C4-2B (cell line): ENCODE measurements around the gene MYCN.
A peak's percentile ranks its signal among the peaks of the same experiment; 100 is the strongest.

Experiments
- H3K27ac ChIP-seq: fragments of 450-650 bp; 2 replicates; pipeline ENCODE4 v1.5.1; 2017
- ZFX ChIP-seq: fragments of 450-650 bp; IDR thresholded peaks from 2 replicates; pipeline ENCODE4 v1.6.1; 2017
- TF ChIP-seq, protein P1 (sequence below): fragments of 450-650 bp; conservative IDR thresholded peaks from 2 replicates; pipeline ENCODE4 v1.5.1; 2017; ENCODE audit warnings: mild to moderate bottlenecking

Gene MYCN

DNA sequence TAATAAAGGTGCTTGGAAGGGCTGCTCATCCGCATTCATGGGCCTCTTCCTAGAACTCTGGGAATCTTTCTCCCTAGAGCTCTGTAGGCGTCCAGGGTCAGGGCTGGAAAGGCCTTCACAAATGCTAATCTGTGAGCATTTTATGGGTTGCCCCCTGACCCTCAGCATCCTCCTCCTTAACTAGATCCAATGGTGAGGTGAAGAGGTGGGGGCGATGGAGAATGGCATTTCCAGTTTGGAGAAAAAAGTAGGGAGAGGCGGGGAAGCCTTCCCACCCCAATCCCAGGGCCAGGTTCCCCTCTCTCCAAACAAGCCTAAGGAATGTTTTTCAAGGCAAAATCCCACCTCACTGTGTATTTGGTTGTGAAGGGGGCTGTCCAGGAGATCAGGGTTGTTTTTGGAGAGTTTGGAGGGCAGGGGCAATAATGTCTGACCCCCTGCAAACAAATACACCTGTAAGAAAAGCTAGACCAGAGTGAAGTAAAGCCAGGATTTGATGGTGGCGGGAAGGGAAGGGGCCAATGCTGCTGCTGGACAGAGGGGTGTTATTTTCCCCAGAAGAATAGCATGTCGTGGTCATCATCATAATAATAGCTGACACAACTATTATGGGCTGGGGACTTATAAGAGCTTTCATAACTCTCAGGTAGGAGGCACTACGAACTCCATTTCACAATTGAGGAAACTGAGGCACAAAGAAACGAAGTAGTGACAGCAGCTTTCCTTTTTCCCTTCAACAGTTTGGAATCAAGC, 1.4 kb upstream of the MYCN start:
- TF ChIP-seq, protein P1, sequence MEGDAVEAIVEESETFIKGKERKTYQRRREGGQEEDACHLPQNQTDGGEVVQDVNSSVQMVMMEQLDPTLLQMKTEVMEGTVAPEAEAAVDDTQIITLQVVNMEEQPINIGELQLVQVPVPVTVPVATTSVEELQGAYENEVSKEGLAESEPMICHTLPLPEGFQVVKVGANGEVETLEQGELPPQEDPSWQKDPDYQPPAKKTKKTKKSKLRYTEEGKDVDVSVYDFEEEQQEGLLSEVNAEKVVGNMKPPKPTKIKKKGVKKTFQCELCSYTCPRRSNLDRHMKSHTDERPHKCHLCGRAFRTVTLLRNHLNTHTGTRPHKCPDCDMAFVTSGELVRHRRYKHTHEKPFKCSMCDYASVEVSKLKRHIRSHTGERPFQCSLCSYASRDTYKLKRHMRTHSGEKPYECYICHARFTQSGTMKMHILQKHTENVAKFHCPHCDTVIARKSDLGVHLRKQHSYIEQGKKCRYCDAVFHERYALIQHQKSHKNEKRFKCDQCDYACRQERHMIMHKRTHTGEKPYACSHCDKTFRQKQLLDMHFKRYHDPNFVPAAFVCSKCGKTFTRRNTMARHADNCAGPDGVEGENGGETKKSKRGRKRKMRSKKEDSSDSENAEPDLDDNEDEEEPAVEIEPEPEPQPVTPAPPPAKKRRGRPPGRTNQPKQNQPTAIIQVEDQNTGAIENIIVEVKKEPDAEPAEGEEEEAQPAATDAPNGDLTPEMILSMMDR = no peak
- no peak for TF ChIP-seq ZFX
- no peak overlapping the region for H3K27ac ChIP-seq

DNA sequence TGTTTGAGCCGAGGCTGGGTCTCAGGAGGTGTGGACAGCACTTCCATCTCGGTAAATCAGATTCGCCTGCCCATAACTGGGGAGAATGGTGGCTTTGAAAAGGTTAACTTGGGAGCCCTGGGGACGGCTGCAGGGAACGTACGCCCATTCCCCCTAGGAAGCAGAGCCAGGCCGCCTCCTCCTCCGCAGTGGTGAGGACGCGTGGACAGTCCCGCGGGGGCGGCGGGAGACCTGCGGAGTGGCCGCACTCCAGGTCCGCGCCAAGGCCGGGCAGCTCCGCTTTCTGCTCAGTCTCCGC, 845 bp upstream of the MYCN start:
- no peak for TF ChIP-seq ZFX
- TF ChIP-seq, protein P1 = peak; percentile 84; the same call in 1 of the 2 replicates
- no peak overlapping the region for H3K27ac ChIP-seq

DNA sequence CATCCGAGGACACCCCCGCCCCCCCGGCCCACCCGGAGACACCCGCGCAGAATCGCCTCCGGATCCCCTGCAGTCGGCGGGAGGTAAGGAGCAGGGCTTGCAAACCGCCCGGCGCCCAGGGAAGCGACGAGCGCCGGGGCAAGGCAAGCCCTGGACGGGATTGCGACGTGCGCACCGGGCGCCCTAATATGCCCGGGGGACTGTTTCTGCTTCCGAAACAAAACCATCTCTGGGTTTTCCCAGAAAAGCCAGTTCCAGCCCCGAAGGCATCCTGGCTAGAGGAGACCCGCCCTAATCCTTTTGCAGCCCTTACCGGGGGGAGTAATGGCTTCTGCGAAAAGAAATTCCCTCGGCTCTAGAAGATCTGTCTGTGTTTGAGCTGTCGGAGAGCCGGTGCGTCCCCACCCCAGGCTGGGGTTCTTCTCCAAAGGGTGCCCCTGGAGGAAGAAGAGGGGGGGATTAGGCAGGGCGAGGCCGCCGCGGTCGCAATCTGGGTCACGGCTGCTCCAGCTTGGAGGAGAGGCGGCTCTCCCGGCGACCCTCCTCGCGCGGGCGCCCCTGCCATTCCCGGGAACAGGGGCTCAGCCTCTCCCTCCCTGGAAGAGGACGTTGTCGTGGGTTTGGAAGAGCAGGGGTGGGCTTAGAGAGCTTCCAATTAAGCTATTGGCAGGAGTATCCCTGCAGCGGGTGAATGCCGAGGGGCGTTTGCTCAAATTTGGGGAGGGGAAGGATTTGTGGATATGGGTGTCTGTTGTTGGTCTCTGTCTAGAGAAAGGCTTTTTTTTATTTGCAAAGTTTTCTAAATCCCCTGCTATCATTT, 521 bp downstream of the MYCN start:
- H3K27ac ChIP-seq = no peak overlapping the region
- no peak for TF ChIP-seq ZFX
- TF ChIP-seq, protein P1 = no peak

DNA sequence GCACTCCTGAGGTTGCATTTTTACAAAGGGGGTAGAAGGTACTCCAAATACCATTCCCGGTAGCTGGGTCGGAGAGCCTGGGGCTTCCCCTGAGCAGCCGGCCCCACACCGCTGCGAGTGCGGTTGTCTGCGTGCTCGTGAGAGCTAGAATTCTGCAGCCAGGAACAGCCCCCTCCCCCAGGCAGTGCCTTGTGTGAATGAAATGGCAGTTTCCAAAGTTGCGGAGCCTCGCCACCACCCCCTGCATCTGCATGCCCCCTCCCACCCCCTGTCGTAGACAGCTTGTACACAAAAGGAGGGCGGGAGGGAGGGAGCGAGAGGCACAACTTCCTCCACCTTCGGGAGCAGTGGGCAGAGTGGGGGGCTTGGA, 1.1 kb downstream of the MYCN start:
- TF ChIP-seq, protein P1 = no peak
- TF ChIP-seq ZFX = no peak
- no peak overlapping the region for H3K27ac ChIP-seq

DNA sequence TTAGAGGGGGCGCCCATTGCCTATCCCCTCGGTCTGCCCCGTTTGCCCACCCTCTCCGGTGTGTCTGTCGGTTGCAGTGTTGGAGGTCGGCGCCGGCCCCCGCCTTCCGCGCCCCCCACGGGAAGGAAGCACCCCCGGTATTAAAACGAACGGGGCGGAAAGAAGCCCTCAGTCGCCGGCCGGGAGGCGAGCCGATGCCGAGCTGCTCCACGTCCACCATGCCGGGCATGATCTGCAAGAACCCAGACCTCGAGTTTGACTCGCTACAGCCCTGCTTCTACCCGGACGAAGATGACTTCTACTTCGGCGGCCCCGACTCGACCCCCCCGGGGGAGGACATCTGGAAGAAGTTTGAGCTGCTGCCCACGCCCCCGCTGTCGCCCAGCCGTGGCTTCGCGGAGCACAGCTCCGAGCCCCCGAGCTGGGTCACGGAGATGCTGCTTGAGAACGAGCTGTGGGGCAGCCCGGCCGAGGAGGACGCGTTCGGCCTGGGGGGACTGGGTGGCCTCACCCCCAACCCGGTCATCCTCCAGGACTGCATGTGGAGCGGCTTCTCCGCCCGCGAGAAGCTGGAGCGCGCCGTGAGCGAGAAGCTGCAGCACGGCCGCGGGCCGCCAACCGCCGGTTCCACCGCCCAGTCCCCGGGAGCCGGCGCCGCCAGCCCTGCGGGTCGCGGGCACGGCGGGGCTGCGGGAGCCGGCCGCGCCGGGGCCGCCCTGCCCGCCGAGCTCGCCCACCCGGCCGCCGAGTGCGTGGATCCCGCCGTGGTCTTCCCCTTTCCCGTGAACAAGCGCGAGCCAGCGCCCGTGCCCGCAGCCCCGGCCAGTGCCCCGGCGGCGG, 1.7 kb downstream of the MYCN start:
- no peak for TF ChIP-seq ZFX
- no peak overlapping the region for H3K27ac ChIP-seq

DNA sequence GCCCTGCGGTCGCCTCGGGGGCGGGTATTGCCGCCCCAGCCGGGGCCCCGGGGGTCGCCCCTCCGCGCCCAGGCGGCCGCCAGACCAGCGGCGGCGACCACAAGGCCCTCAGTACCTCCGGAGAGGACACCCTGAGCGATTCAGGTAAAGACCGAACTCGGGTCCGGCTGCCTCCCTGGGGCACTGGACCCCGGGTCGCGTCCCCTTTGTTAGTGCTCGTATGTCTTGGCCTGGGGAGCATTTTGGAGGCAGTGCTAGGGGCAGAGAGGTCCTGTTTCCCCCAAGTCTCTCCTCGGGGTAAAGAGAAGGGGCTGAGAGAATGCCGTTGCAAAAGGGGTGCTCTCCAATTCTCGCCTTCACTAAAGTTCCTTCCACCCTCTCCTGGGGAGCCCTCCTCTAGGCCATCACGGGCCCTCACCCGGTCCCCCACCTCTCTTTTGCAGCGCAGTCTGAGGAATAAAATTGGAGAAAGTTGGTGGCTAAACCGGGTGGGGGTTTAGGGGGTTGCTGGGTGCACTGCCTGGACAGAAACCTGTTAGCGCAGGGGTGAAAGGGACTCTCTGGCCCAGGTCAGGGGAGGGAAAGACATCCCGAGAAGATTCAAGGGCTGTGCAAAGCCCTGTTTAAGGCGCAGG, 2.5 kb downstream of the MYCN start:
- no peak overlapping the region for H3K27ac ChIP-seq
- TF ChIP-seq, protein P1 = no peak
- TF ChIP-seq ZFX = no peak

DNA sequence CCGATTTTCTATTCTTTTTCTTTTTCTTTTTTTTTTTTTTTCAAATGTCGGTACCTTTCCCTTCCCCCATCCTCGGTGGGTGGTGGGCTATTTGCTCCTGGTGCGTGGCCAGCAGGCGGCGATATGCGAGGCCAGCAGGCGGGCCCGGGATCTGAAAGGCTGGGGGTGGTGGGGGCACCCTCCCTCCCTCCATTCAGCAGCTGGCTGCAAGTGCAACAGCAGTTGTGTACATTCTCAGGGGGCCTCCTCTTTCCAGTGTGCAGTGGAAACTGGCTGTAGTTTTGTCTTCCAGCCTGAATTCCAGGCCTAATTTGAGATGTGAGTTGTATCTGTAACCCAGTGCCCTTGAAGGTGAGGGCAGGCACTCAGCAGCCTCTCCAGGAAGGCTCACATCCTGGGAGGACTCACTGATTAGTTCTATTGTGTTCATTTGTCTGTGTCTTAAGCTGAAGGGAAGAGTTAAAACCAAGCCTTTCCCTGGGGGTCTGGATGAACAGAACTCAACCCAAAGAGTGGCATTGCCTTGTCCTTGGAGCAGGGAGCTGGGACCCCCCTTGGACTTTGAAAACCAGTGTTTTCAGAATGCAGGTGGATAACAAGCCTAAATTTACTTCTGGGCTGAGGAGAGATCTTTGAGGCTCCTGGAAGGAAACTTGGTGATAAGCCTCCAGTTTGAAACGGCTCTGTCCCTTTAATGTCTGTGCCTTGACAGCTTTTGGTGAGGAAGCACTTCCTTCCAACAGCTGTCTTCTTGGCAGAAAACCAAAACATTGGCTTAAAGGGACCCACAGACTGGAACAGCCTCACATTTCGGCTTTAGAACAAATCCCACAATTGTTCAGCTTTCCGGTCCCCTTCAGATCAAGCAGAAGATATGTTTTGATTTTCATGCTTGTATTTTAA, 3.3 kb downstream of the MYCN start:
- no peak overlapping the region for H3K27ac ChIP-seq
- no peak for TF ChIP-seq ZFX
- TF ChIP-seq, protein P1 = peak; percentile 42
